HG03064 (cell line): ENCODE measurements around the gene C19orf38.
"Not testable (repeated sequence)": the region's sequence is repeated elsewhere in the genome, so short reads cannot be mapped to it uniquely, and the experiment has no call there.

Experiments used
- ATAC-seq: cut with Tn5 transposase; IDR thresholded peaks from one replicate; pipeline ENCODE4 v1.9.1; 2021; ENCODE audit warnings: low read depth; ENCODE audit not compliant: unreplicated experiment

Gene C19orf38

GRCh38 chr19:10871711-10872545, 23.7 kb downstream of the C19orf38 start:
- peak; percentile 3 for ATAC-seq

GRCh38 chr19:10872546-10873107, 24.4 kb downstream of the C19orf38 start:
- no peak for ATAC-seq

DNA sequence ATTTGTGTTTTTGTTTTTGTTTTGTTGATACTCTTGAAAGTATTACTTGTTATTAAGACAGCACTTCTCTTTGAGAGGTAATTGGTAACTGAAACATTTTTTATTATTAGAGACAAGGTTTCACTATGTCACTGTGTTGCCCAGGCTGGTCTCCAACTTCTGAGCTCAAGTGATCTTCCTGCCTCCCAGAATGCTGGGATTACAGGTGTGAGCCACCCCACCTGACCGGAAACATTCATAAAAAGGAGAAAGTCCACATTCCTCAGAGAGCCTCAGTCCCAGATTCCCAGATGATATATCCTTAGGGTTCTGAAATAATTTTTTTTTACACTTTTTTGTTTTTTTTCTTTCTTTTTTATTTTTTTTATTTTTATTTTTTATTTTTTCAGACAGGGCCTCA, 25.8 kb downstream of the C19orf38 start:
- no peak for ATAC-seq

DNA sequence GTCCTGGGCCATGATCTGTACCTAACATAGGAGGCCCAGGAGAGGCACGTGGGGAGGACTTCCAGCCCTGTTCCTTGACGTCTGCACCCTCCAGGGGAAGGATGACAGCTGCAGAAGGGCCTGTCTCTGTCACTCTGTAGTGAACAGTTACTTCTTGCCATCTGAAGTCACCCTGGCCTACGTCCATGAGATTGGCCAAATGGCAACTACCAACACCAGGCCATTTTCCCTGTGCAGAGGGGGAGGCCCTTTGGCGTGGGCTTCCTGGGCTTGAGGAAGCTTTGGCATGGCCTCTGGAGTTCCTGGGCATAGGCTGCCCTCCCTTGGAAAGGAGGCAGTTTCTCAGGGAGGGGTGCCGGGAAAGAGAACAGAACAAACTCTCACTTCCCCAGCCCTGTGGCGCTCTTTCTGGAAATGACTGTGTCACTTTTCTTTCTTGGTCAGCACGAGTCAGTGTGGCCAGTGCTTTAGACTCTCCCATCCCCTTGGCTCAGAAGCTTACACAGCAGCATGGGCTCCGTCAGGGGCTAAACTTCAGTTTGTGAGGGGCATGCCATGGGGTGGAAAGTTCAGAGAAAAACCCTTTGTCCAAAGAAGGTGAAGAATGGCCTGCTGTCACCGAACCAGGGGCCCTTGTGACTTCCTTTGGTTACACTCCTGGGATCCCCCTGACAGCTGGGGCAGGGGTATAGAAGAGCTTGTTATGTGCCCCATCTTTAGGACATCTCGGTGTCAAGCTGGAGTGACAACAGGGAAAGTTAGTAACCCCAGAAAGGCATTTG, 28.4 kb downstream of the C19orf38 start:
- no peak for ATAC-seq

DNA sequence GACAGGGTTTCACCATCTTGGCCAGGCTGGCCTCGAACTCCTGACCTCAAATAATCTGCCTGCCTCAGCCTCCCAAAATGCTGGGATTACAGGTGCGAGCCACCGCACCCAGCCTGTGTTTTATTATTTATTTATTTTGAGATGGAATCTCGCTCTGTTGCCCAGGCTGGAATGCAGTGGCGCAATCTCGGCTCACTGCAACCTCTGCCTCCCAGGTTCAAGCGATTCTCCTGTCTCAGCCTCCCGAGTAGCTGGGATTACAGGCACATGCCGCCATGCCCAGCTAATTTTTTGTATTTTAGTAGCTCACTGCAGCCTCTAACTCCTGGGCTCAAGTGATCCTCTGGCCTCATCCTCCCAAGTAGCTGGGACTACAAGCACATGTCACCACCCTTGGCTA, 29.4 kb downstream of the C19orf38 start:
- ATAC-seq = not testable (repeated sequence)

GRCh38 chr19:10878253-10878652, 30.0 kb downstream of the C19orf38 start:
- no peak for ATAC-seq

- ATAC-seq = no peak
Observed at GRCh38 chr19:10881403-10882107, 33.3 kb downstream of the C19orf38 start.

DNA sequence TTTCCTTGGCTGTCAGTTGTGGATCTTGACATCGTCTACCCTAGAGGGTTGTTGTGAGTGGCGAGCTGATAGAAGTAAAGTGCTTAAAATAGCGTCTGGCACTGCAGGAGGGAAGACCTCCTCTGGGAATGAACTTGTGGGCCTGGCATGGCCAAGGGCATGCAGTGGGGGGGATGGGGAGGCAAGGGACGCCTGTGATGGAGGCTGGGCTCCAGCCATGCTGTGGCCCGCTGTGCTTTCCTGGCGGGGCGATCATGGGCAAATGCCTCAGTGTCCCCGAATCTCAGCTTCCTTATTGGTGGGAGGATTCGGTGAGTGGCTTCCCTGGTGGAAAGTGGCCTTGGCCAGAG, 33.9 kb downstream of the C19orf38 start:
- ATAC-seq = no peak

GRCh38 chr19:10884274-10884673, 36.1 kb downstream of the C19orf38 start:
- ATAC-seq = no peak

- ATAC-seq = no peak
Observed at GRCh38 chr19:10885201-10886169, 37.3 kb downstream of the C19orf38 start.

DNA sequence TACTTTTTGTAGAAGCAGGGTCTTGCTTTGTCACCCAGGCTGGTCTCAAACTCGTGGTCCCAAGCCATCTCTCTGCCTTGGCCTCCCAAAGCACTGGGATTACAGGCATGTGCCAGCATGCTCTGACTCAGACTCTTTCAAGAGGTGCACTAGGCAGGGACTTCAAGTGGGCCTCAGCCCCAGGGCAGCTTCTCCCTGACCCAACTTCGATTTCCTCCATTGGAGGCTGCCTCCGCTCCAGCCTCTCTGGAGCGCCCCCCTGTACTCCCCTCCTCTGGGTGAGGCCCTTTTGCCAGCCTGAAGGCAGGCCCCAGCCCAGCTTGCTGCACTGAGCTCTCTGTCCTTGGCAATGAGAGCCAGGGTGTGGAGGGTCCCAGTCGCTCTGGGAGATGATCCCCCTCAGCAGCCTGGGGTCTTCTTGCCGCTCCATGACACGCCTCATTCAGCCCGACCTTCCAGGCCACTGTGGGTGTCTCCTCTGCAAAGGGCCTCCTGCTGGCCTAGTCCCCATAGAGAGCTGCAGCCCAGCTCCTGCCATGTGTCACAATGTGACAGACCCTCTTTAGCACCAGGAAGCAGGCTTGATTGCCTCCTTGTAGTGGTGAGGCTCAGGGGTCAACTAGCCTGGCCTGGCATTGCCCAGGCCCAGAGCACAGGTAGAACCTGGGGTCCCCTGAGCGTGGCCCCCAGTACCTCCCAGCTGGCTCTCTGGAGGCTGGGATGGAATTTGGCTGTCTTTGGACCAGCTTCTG, 39.6 kb downstream of the C19orf38 start:
- no peak for ATAC-seq

GRCh38 chr19:10888421-10888866, 40.2 kb downstream of the C19orf38 start:
- no peak for ATAC-seq

DNA sequence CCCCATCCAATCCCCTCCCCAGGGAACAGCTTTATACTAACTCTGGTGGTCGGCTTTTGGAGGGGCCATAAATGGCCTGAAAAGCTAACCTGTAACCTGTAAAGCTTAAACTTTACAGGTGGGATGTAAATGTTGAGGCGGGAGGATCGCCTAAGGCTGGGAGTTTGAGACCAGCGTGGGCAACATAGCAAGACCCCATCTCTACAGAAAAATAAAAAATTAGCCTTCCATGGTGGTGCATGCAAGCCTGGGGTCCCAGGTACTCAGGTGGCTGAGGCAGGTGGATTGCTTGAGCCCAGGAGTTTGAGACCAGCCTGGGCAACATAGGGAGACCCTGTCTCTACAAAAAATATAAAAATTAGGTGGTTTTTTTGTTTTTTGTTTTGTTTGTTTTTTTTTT, 41.7 kb downstream of the C19orf38 start:
- no peak for ATAC-seq

DNA sequence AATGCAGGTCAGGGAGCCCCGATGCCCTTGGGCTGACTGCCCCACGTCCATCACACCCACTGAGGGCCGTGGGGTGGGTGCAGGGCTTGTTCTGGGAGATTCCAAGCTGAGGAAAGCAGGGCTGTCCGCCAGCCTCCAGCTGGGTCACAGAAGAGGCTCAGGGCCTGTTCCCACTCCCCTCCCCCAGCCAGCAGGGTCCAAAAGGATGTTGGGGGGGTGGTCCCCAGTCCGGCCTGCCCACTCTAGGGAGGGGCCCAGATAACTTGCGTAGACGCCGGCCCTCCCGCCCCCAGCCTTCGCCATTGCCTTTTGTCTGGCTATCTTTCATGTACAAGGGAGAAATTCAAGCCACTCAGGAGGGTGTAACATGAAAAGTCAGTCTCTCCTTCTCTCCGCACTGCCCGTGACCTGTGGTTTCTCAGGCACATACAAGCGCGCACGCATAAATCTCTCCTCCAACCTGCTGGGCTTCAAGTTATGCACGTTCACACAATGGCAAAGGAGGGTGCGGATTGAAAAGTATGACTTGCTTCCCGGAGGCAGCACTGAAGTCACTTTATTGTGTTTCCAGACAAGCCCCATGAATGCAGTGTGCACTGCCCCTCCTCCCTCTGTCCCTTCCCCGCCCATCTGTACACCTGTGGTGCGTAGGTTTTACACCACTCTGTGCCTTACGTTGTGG, 43.3 kb downstream of the C19orf38 start:
- ATAC-seq = no peak

GRCh38 chr19:10892256-10892655, 44.0 kb downstream of the C19orf38 start:
- ATAC-seq = no peak

DNA sequence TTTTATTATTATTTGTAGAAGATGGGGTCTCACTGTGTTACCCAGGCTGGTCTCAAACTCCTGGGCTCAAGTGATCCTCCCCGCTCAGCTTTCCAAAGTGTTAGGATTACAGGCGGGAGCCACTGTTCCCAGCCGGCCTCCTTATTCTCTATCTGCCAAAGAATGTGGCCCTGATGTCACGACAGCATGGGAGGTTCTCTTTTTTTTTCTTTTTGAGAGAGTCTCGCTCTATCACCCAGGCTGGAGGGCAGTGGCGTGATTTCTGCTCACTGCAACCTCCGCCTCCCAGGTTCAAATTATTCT, 46.6 kb downstream of the C19orf38 start:
- no peak for ATAC-seq

DNA sequence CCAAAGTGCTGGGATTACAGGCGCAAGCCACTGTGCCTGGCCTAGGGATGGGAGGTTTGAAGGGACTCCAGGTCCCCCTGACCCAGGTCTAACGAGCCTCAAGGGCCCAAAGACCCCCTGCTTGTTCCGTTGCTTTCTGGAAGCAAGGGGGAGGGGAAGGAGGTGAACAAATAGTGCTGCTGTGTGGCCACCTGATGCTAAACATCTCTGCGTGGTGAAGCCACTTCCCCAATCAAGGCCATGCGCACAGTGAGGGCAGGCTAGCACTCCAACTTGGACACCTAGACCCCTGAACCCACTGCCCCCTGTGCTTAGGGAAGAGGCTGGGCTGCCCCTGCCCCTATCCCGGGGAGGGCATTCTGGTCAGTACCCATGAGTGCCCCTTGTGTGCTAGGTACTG, 47.1 kb downstream of the C19orf38 start:
- ATAC-seq = no peak

- ATAC-seq = no peak
Observed at GRCh38 chr19:10895920-10896319, 47.7 kb downstream of the C19orf38 start.
